Measurements from ENCODE around the gene PACRG. TPM values are rescaled to one million over a fixed set of nuclear protein-coding genes. Genes with fewer than 3 reads are reported as not detected.
"Not testable (repeated sequence)": the region's sequence is repeated elsewhere in the genome, so short reads cannot be mapped to it uniquely, and the experiment has no call there.

PACRG gene
- total RNA-seq, result 0.59 to 2.5 TPM (median 1.1 TPM) in 3 replicates
- long read RNA-seq, partial matches to known transcripts, result 0 of 1 reads
- long read RNA-seq, other reads (novel, unspliced or antisense), result 1 of 1 reads

- Mint-ChIP-seq H3K36me3 (ENCODE audit: low read depth) (peaks cover 3% of the 10 kb centered on the region), H3K4me3 (ENCODE audit: unreplicated experiment) (peak within 1 kb of the TSS; percentile 85), H3K27me3 (ENCODE audit: low read depth) (no peaks in the 10 kb centered on the region), H3K27ac (ENCODE audit: unreplicated experiment) (peak within 1 kb of the TSS; percentile 97), H3K4me1 (ENCODE audit: low read depth) (peaks cover 22% of the 10 kb centered on the region), H3K9me3 (ENCODE audit: low read depth) (peaks cover 6% of the 10 kb centered on the region)
- peak; percentile 99 for DNase-seq (ENCODE audit: low spot score)
- TF ChIP-seq, protein P1, sequence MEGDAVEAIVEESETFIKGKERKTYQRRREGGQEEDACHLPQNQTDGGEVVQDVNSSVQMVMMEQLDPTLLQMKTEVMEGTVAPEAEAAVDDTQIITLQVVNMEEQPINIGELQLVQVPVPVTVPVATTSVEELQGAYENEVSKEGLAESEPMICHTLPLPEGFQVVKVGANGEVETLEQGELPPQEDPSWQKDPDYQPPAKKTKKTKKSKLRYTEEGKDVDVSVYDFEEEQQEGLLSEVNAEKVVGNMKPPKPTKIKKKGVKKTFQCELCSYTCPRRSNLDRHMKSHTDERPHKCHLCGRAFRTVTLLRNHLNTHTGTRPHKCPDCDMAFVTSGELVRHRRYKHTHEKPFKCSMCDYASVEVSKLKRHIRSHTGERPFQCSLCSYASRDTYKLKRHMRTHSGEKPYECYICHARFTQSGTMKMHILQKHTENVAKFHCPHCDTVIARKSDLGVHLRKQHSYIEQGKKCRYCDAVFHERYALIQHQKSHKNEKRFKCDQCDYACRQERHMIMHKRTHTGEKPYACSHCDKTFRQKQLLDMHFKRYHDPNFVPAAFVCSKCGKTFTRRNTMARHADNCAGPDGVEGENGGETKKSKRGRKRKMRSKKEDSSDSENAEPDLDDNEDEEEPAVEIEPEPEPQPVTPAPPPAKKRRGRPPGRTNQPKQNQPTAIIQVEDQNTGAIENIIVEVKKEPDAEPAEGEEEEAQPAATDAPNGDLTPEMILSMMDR (IDR thresholded peaks at IDR 0.05), result peak; percentile 36
These were observed at the start of gene PACRG, which contains the start of gene PRKN for GRCh38 chr6:162727322-162728182. Gene PACRG (plus strand): TSS chr6:162727974. Gene PRKN (minus strand): TSS chr6:162727766.

DNA sequence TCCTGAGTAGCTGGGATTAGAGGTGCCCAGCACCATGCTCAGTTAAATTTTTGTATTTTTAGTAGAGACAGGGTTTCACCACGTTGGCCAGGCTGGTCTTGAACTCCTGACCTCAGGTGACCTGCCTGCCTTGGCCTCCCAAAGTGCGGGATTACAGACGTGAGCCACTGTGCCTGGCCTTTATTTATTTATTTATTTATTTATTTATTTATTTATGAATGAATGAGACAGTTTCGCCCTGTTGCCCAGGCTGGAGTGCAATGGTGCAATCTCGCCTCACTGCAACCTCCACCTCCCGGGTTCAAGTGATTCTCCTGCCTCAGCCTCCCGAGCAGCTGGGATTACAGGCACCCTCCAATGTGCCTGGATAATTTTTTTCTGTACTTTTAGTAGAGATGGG, 48.9 kb upstream of the PACRG start:
- H3K27ac Mint-ChIP-seq (ENCODE audit: unreplicated experiment); H3K27me3 Mint-ChIP-seq (ENCODE audit: low read depth): not testable (repeated sequence)

DNA sequence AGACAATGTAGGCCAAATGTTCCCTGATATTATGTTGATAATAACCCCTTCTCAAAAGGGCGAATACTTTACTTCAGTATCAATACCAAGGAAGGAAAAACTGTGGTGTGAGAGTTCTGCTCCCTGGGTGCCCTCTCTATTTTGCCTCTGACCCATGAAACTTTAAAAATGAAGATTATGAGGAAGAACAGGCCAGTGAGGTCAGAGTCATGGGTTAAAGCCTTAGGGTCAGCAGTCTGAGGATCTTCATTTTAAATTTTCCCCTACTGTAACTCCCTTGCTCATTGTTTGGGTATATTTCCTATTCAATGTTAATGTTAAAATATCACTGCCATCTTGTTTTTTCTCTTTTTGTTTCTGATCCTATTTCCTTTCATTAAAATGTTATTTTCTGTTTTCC, 48.1 kb upstream of the PACRG start:
- peaks cover 4% of the 10 kb centered on the region for H3K9me3 Mint-ChIP-seq (ENCODE audit: low read depth)
- TF ChIP-seq, protein P1 (IDR thresholded peaks at IDR 0.05), result no peak
- no peaks in the 10 kb centered on the region for H3K36me3 Mint-ChIP-seq (ENCODE audit: low read depth)
- no peak for DNase-seq (ENCODE audit: low spot score)
- H3K4me3 Mint-ChIP-seq (ENCODE audit: unreplicated experiment), result no peak overlapping the region
- H3K27ac Mint-ChIP-seq (ENCODE audit: unreplicated experiment), result no peak overlapping the region
- no peaks in the 10 kb centered on the region for H3K27me3 Mint-ChIP-seq (ENCODE audit: low read depth)
- peaks cover 41% of the 10 kb centered on the region for H3K4me1 Mint-ChIP-seq (ENCODE audit: low read depth)

More for the DNA sequence above, 48.9 kb upstream of the PACRG start:
- H3K4me1 Mint-ChIP-seq (ENCODE audit: low read depth), result peaks cover 34% of the 10 kb centered on the region
- not testable (repeated sequence) for H3K36me3 Mint-ChIP-seq (ENCODE audit: low read depth); DNase-seq (ENCODE audit: low spot score); H3K9me3 Mint-ChIP-seq (ENCODE audit: low read depth); H3K4me3 Mint-ChIP-seq (ENCODE audit: unreplicated experiment)

- Mint-ChIP-seq H3K27me3 (ENCODE audit: low read depth) (no peaks in the 10 kb centered on the region), H3K36me3 (ENCODE audit: low read depth) (no peaks in the 10 kb centered on the region), H3K4me1 (ENCODE audit: low read depth) (peaks cover 41% of the 10 kb centered on the region), H3K4me3 (ENCODE audit: unreplicated experiment) (peak overlapping the region; percentile 46), H3K9me3 (ENCODE audit: low read depth) (peaks cover 4% of the 10 kb centered on the region), H3K27ac (ENCODE audit: unreplicated experiment) (peak overlapping the region; percentile 68)
- DNase-seq (ENCODE audit: low spot score), result no peak
- TF ChIP-seq, protein P1 (IDR thresholded peaks at IDR 0.05), result no peak
These were observed 47.4 kb upstream of the PACRG start for GRCh38 chr6:162680367-162680766.

DNA sequence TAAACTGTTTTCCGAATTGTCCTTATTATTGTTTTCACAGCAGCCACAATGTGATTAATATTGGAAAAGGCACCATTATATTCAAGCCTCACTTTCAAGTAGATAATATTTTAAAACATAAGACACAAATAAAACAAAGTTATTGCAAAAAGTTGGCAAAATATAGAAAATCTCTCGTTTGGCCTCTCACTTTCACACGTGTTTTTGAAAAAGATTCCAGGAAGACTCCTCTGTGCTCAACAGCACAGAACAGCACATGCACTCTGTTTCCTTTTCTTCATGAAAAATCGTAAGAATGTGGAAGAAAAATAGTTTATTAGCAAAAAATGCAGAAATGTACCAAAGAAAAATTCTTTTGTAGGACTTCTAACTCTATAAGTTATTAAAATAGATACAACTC, 46.9 kb upstream of the PACRG start:
- TF ChIP-seq, protein P1 (IDR thresholded peaks at IDR 0.05), result no peak
- no peaks in the 10 kb centered on the region for H3K36me3 Mint-ChIP-seq (ENCODE audit: low read depth)
- peaks cover 46% of the 10 kb centered on the region for H3K4me1 Mint-ChIP-seq (ENCODE audit: low read depth)
- peak overlapping the region; percentile 68 for H3K27ac Mint-ChIP-seq (ENCODE audit: unreplicated experiment)
- H3K27me3 Mint-ChIP-seq (ENCODE audit: low read depth), result no peaks in the 10 kb centered on the region
- H3K9me3 Mint-ChIP-seq (ENCODE audit: low read depth), result peaks cover 4% of the 10 kb centered on the region
- DNase-seq (ENCODE audit: low spot score), result no peak
- H3K4me3 Mint-ChIP-seq (ENCODE audit: unreplicated experiment), result peak overlapping the region; percentile 46
